ENCODE measurements around the gene EPHB4. TPM values are rescaled to one million over a fixed set of nuclear protein-coding genes. Genes with fewer than 3 reads are reported as not detected.

EPHB4 gene
- total and polyA plus RNA-seq, 2 of the 8 experiments (the other 6 are each of a cell fraction or from before 2014, with no cell fraction given): 85.0 to 113 TPM

DNA sequence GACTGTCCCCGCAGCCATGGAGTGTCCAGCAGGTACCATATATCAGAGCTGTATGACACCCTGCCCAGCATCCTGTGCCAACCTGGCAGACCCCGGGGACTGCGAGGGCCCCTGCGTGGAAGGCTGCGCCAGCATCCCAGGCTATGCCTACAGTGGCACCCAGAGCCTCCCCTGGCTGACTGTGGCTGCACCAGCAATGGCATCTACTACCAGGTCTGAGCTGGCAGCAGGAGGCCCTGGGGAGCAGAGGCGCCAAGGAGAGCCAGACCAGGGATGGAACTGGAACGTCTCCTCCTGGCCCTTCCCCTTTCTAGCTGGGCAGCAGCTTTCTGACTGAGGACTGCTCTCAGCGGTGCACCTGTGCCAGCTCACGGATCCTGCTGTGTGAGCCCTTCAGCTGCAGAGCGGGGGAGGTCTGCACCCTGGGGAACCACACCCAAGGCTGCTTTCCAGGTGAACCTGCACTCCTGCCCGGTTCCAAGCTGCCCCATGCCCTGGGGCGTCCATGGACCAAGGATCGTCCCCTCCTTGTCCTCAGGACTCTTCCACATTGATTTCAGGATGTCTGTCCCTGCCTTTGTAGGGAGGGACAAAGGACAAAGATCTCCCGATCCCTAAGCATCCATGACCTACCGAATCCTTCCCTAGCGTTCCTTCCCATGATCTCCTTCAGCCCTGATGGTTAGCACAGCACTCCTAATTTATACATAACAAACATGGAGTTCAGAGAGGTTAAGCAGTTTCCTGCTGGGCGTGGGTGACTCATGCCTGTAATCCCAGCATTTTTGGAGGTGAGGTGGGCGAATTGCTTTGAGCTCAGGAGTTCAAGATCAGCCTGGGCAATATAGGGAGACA is 33.3 kb downstream of the EPHB4 start:
- H4K8ac ChIP-seq (ENCODE audit: extremely low read depth, insufficient read depth, low read length): peak overlapping the region; percentile 39; the same call in 1 of the 2 replicates
- no peak overlapping the region for H2AK5ac ChIP-seq (ENCODE audit: low read depth, low read length)
- no peak overlapping the region for H3K23ac ChIP-seq (ENCODE audit: insufficient read length)
- H3K14ac ChIP-seq (ENCODE audit: insufficient read length): no peak overlapping the region
- H3K27ac ChIP-seq (ENCODE audit: low read depth, low read length): no peak overlapping the region
- no peaks in the 10 kb centered on the region for H3K79me2 ChIP-seq (ENCODE audit: control insufficient read depth in 1 of 2, insufficient read depth in 2 of 2, low read length in 2 of 2)
- DNase-seq (ENCODE audit: low read depth in 1 of 2, low spot score in 2 of 2): no peak
- H2BK120ac ChIP-seq (replicated peaks; ENCODE audit: low read depth, low read length): no peak overlapping the region
- no peak overlapping the region for H3K9ac ChIP-seq (replicated peaks in 1 of 4; ENCODE audit: extremely low read depth in 1 of 4, low read depth in 3 of 4, low read length in 3 of 4)
- H3K4me3 ChIP-seq (ENCODE audit: extremely low read depth in 1 of 4, insufficient read depth in 2 of 4, low read depth in 3 of 4, low read length in 4 of 4): no peak overlapping the region
- no peak for TF ChIP-seq RAD21 (IDR thresholded peaks at IDR 0.05 in 1 of 2, conservative IDR thresholded peaks at IDR 0.05 in 1 of 2; ENCODE audit: low read depth in 2 of 2, low read length in 2 of 2)
- TF ChIP-seq JUN (IDR thresholded peaks at IDR 0.05; ENCODE audit: low read depth, low read length): 0 out of 2 replicates have a peak, but pooled peaks have one; percentile 41
- TF ChIP-seq RNF2 (IDR thresholded peaks at IDR 0.05; ENCODE audit: borderline replicate concordance, low read depth, low read length, missing control alignments, poor library complexity, severe bottlenecking): no peak
- TF ChIP-seq CHD1 (IDR thresholded peaks at IDR 0.05; ENCODE audit: low read depth, low read length): no peak
- TF ChIP-seq NANOG (IDR thresholded peaks at IDR 0.05; ENCODE audit: insufficient read depth, low read depth, low read length, poor library complexity, severe bottlenecking): no peak
- TF ChIP-seq JUND (IDR thresholded peaks at IDR 0.05; ENCODE audit: low read length): peak; percentile 94
- TF ChIP-seq CHD2 (IDR thresholded peaks at IDR 0.05; ENCODE audit: low read length): no peak
- no peak for TF ChIP-seq RBBP5 (IDR thresholded peaks at IDR 0.05; ENCODE audit: borderline replicate concordance, low read depth, low read length)
- no peak for TF ChIP-seq HDAC6 (IDR thresholded peaks at IDR 0.05; ENCODE audit: low read depth, low read length)
- TF ChIP-seq GABPA (IDR thresholded peaks at IDR 0.05; ENCODE audit: borderline replicate concordance, insufficient read depth, low read length): no peak
- H4K20me1 ChIP-seq (replicated peaks in 1 of 2; ENCODE audit: control insufficient read depth in 1 of 2, insufficient read depth in 2 of 2, low read length in 2 of 2): no peaks in the 10 kb centered on the region
- peak overlapping the region; percentile 89; the same call in 1 of the 2 replicates for H2BK20ac ChIP-seq (ENCODE audit: low read length)
- H3K56ac ChIP-seq (replicated peaks; ENCODE audit: insufficient read length, low read depth, low read length): no peak overlapping the region
- peak overlapping the region; percentile 3; the same call in 1 of the 2 replicates for H2BK12ac ChIP-seq (ENCODE audit: low read depth, low read length)
- peak overlapping the region; percentile 16 to 34; a peak in 2 of 4 replicates for H3K4me2 ChIP-seq (ENCODE audit: insufficient read depth in 1 of 2, low read depth in 2 of 2, low read length in 2 of 2)
- no peak overlapping the region for H2AFZ ChIP-seq (ENCODE audit: low read length)
- no peaks in the 10 kb centered on the region for H3K79me1 ChIP-seq (ENCODE audit: low read depth, low read length)
- H2BK15ac ChIP-seq (ENCODE audit: low read length): peak overlapping the region; percentile 88; the same call in 1 of the 2 replicates
- FAIRE-seq: no peak
- H3K27me3 ChIP-seq (replicated peaks in 1 of 4; ENCODE audit: control insufficient read depth in 3 of 4, extremely low read depth in 1 of 4, insufficient read depth in 3 of 4, low read length in 3 of 4): no peaks in the 10 kb centered on the region
- 0 out of 2 replicates have a peak, but pooled peaks cover 3% of the 10 kb centered on the region for H3K23me2 ChIP-seq (ENCODE audit: low read depth, low read length)
- H3K4ac ChIP-seq (replicated peaks; ENCODE audit: insufficient read length, low read depth, low read length): peak overlapping the region; percentile 24
- CTCF ChIA-PET (ENCODE audit: partially characterized antibody): interaction anchor here (0.7 to 4.7 kb wide), 13 partner anchors 10 to 316 kb away, joined by 3 to 28 read pairs (median 4); partner anchors contain the start of genes EPO and SLC12A9
- peak overlapping the region; percentile 29 for H4K91ac ChIP-seq (replicated peaks; ENCODE audit: insufficient read length, low read length)
- no peak overlapping the region for H2BK5ac ChIP-seq (ENCODE audit: low read depth, low read length)
- H3K36me3 ChIP-seq (ENCODE audit: control insufficient read depth in 2 of 4, insufficient read depth in 4 of 4, low read length in 3 of 4): no peaks in the 10 kb centered on the region
- WGBS, 2 experiments (ENCODE audit: extremely low coverage in 1 of 2, insufficient coverage in 1 of 2, insufficient read length in 1 of 2, insufficient replicate concordance in 2 of 2, low coverage in 1 of 2, low lambda C conversion rate in 2 of 2, missing lambda C conversion rate in 1 of 2): 70% methylated on average over 17 of the region's 18 CpGs; no CpG with 5 or more reads in 1 of the 2 experiments
- H3K9me3 ChIP-seq (ENCODE audit: insufficient read depth in 2 of 2, low read depth in 1 of 2, low read length in 1 of 2): no peaks in the 10 kb centered on the region
- peak overlapping the region; percentile 9; the same call in 1 of the 2 replicates for H3K18ac ChIP-seq (ENCODE audit: extremely low read depth, low read length)
- no peak overlapping the region for H4K5ac ChIP-seq (ENCODE audit: insufficient read length, low read depth, low read length)
- POLR2A ChIA-PET (ENCODE audit: partially characterized antibody): interaction anchor here (0.7 to 1.6 kb wide), 9 partner anchors 9 to 97 kb away, joined by 3 to 4 read pairs (median 3); partner anchors contain the start of genes EPHB4, POP7 and SRRT
- H3K4me1 ChIP-seq (replicated peaks in 1 of 4; ENCODE audit: control insufficient read depth in 3 of 4, insufficient read depth in 4 of 4, low read length in 3 of 4): peaks cover 0 to 11% (median 6%) of the 10 kb centered on the region in 4 experiments; a peak in 6 of 7 replicates

All from H1 (cell line).